HEK293 (cell line): ENCODE measurements around the gene FIBCD1.

Experiments
- CTCF ChIA-PET: fragments of 350-600 bp; formaldehyde crosslinking; extraction: SDS; loops from one replicate; lab custom pipeline; 2021; ENCODE audit warnings: antibody characterized with exemption; lab: Yijun Ruan, JAX
- POLR2A ChIA-PET: fragments of 300-600 bp; formaldehyde crosslinking; extraction: SDS; loops from one replicate; lab custom pipeline; 2020; ENCODE audit warnings: antibody characterized with exemption, inconsistent platforms; lab: Yijun Ruan, JAX
- H3K27ac ChIP-seq: fragments of 200-500 bp; sonication (Bioruptor generic); 2 replicates; pipeline ENCODE4 v1.5.1; 2014; ENCODE audit warnings: low read depth, low read length, control low read depth, inconsistent platforms; ENCODE audit errors: extremely low read depth
- H3K36me3 ChIP-seq, 2 experiments: fragments of 200-500 bp in 1 of 2; sonication (Bioruptor generic) in 1 of 2; 1 replicate in 1 of 2; 2 replicates in 1 of 2; pipeline ENCODE4 v1.5.1; 2014 to 2017; ENCODE audit warnings: inconsistent platforms in 2 of 2, low read length in 2 of 2; ENCODE audit not compliant: control insufficient read depth in 2 of 2, insufficient read depth in 1 of 2
- H3K4me1 ChIP-seq: fragments of 200-500 bp; sonication (Bioruptor generic); 2 replicates; pipeline ENCODE4 v1.5.1; 2014; ENCODE audit warnings: mild to moderate bottlenecking, low read length, inconsistent platforms; ENCODE audit not compliant: control insufficient read depth, insufficient read depth
- H3K4me3 ChIP-seq: 2 replicates; pipeline ENCODE4 v1.5.1; 2011; ENCODE audit warnings: low read depth, mild to moderate bottlenecking, control low read depth, low read length, moderate library complexity
- H3K9me3 ChIP-seq: fragments of 200-500 bp; sonication (Bioruptor generic); 2 replicates; pipeline ENCODE4 v1.5.1; 2014; ENCODE audit warnings: low read depth, low read length, inconsistent platforms; ENCODE audit not compliant: control insufficient read depth, insufficient read depth
- KLF16 ChIP-seq: fragments of 450-650 bp; formaldehyde crosslinking; IDR thresholded peaks from 2 replicates; pipeline ENCODE4 v1.5.1; 2017; ENCODE audit warnings: missing biosample characterization, missing genetic modification characterization
- MZF1 ChIP-seq: fragments of 450-650 bp; formaldehyde crosslinking; IDR thresholded peaks from 2 replicates; pipeline ENCODE4 v1.5.1; 2017; ENCODE audit warnings: missing biosample characterization, missing genetic modification characterization, borderline replicate concordance
- PATZ1 ChIP-seq: fragments of 450-650 bp; formaldehyde crosslinking; IDR thresholded peaks from 2 replicates; pipeline ENCODE4 v1.5.1; 2016; ENCODE audit warnings: missing biosample characterization, missing genetic modification characterization
- PRDM10 ChIP-seq: fragments of 450-650 bp; formaldehyde crosslinking; IDR thresholded peaks from 2 replicates; pipeline ENCODE4 v1.5.1; 2016; ENCODE audit warnings: missing biosample characterization, missing genetic modification characterization
- TCF7L2 ChIP-seq: IDR thresholded peaks from 2 replicates; pipeline ENCODE4 v1.6.1; 2011; ENCODE audit warnings: low read depth, mild to moderate bottlenecking, inconsistent platforms, low read length, moderate library complexity, borderline replicate concordance
- WT1 ChIP-seq: fragments of 450-650 bp; formaldehyde crosslinking; IDR thresholded peaks from 2 replicates; pipeline ENCODE4 v1.5.1; 2016; ENCODE audit warnings: missing biosample characterization, missing genetic modification characterization
- ZBTB20 ChIP-seq: fragments of 450-650 bp; formaldehyde crosslinking; IDR thresholded peaks from 2 replicates; pipeline ENCODE4 v1.5.1; 2016; ENCODE audit warnings: missing biosample characterization, missing genetic modification characterization
- ZFHX2 ChIP-seq: fragments of 450-650 bp; formaldehyde crosslinking; conservative IDR thresholded peaks from 2 replicates; pipeline ENCODE4 v1.5.1; 2016; ENCODE audit warnings: missing biosample characterization, missing genetic modification characterization
- ZFP3 ChIP-seq: fragments of 450-650 bp; formaldehyde crosslinking; IDR thresholded peaks from 2 replicates; pipeline ENCODE4 v1.5.1; 2016; ENCODE audit warnings: low read depth, missing biosample characterization, missing genetic modification characterization
- ZNF138 ChIP-seq: fragments of 450-650 bp; formaldehyde crosslinking; IDR thresholded peaks from 2 replicates; pipeline ENCODE4 v1.5.1; 2016; ENCODE audit warnings: missing biosample characterization, missing genetic modification characterization, borderline replicate concordance
- ZNF148 ChIP-seq: fragments of 450-650 bp; formaldehyde crosslinking; IDR thresholded peaks from 2 replicates; pipeline ENCODE4 v1.5.0; 2017; ENCODE audit warnings: missing biosample characterization, missing genetic modification characterization, borderline replicate concordance
- ZNF24 ChIP-seq: fragments of 450-650 bp; formaldehyde crosslinking; IDR thresholded peaks from 2 replicates; pipeline ENCODE4 v1.5.1; 2016; ENCODE audit warnings: missing biosample characterization, missing genetic modification characterization
- ZNF266 ChIP-seq: fragments of 450-650 bp; formaldehyde crosslinking; IDR thresholded peaks from 2 replicates; pipeline ENCODE4 v1.5.1; 2016; ENCODE audit warnings: missing biosample characterization, missing genetic modification characterization, low read depth
- ZNF423 ChIP-seq: fragments of 450-650 bp; formaldehyde crosslinking; IDR thresholded peaks from 2 replicates; pipeline ENCODE4 v1.5.1; 2016; ENCODE audit warnings: missing biosample characterization, missing genetic modification characterization
- ZNF548 ChIP-seq: fragments of 450-650 bp; formaldehyde crosslinking; IDR thresholded peaks from 2 replicates; pipeline ENCODE4 v1.5.1; 2016; ENCODE audit warnings: missing biosample characterization, missing genetic modification characterization
- ZNF660 ChIP-seq: fragments of 450-650 bp; IDR thresholded peaks from 2 replicates; pipeline ENCODE4 v1.5.1; 2018; ENCODE audit warnings: missing biosample characterization, mild to moderate bottlenecking, missing genetic modification characterization
- ZNF707 ChIP-seq: fragments of 450-650 bp; formaldehyde crosslinking; IDR thresholded peaks from 2 replicates; pipeline ENCODE4 v1.5.1; 2016; ENCODE audit warnings: missing biosample characterization, missing genetic modification characterization
- ZNF792 ChIP-seq: fragments of 450-650 bp; formaldehyde crosslinking; IDR thresholded peaks from 2 replicates; pipeline ENCODE4 v1.5.1; 2016; ENCODE audit warnings: missing biosample characterization, missing genetic modification characterization

Gene FIBCD1

GRCh38 chr9:130892477-130893304 is 46.4 kb downstream of the FIBCD1 start:
- H3K27ac ChIP-seq, result no peak overlapping the region
- no peaks in the 10 kb centered on the region for H3K9me3 ChIP-seq
- H3K4me3 ChIP-seq, result no peak overlapping the region
- no peak for TF ChIP-seq PATZ1
- no peak for TF ChIP-seq KLF16 (tag by site-specific recombination)
- TF ChIP-seq ZFP3 (tag by site-specific recombination), result no peak
- TF ChIP-seq ZNF792, result no peak
- no peak for TF ChIP-seq ZNF423
- TF ChIP-seq ZFHX2, result no peak
- TF ChIP-seq WT1, result no peak
- TF ChIP-seq ZBTB20, result no peak
- TF ChIP-seq, all 188 proteins: peak for 0
- Histone ChIP-seq H3K36me3 (peaks cover 0 to 49% of the 10 kb centered on the region in 2 experiments; a peak in 1 of 3 replicates), H3K4me1 (no peaks in the 10 kb centered on the region)
- ChIA-PET POLR2A (interaction anchor here (1.0 kb wide), 1 partner anchor 47 kb away, joined by 3 read pairs; no protein-coding TSS in a partner anchor), CTCF (interaction anchor here (0.6 to 4.9 kb wide), 8 partner anchors 23 to 163 kb away, joined by 3 to 31 read pairs (median 10); no protein-coding TSS in a partner anchor)

GRCh38 chr9:130891688-130892476 is 47.2 kb downstream of the FIBCD1 start:
- Histone ChIP-seq H3K9me3 (no peaks in the 10 kb centered on the region), H3K4me3 (no peak overlapping the region)
- CTCF ChIA-PET, result interaction anchor here (0.6 to 4.9 kb wide), 4 partner anchors 23 to 356 kb away, joined by 5 to 31 read pairs (median 16); no protein-coding TSS in a partner anchor
- no peak for TF ChIP-seq ZNF138 (tag by site-specific recombination)
- TF ChIP-seq MZF1, result no peak
- TF ChIP-seq, all 188 proteins: peak for 0
- Histone ChIP-seq H3K36me3 (peaks cover 0 to 58% of the 10 kb centered on the region in 2 experiments; a peak in 1 of 3 replicates), H3K27ac (no peak overlapping the region), H3K4me1 (no peaks in the 10 kb centered on the region)
- POLR2A ChIA-PET, result no interaction called here

- Histone ChIP-seq H3K9me3 (no peaks in the 10 kb centered on the region), H3K36me3 (peaks cover 0 to 66% of the 10 kb centered on the region in 2 experiments; a peak in 1 of 3 replicates), H3K4me1 (no peaks in the 10 kb centered on the region), H3K4me3 (no peak overlapping the region), H3K27ac (no peak overlapping the region)
- ChIA-PET POLR2A (interaction anchor here (0.5 to 1.6 kb wide), 2 partner anchors 9 to 180 kb away, joined by 3 read pairs; no protein-coding TSS in a partner anchor), CTCF (interaction anchor here (0.5 to 4.9 kb wide), 6 partner anchors 22 to 357 kb away, joined by 3 to 31 read pairs (median 13); no protein-coding TSS in a partner anchor)
- TF ChIP-seq TCF7L2, result no peak
- no peak for TF ChIP-seq ZNF266 (tag by site-specific recombination)
- TF ChIP-seq ZFP3 (tag by site-specific recombination), result no peak
- TF ChIP-seq ZNF660, result no peak
- TF ChIP-seq ZNF148 (tag by site-specific recombination), result no peak
- no peak for TF ChIP-seq ZNF548 (tag by site-specific recombination)
- no peak for TF ChIP-seq ZNF24
- no peak for TF ChIP-seq PRDM10 (tag by site-specific recombination)
- no peak for TF ChIP-seq ZNF707 (tag by site-specific recombination)
These were observed 48.0 kb downstream of the FIBCD1 start for GRCh38 chr9:130890870-130891687.
